ENCODE results near the gene NXPE3.
"Not testable (repeated sequence)": the region's sequence is repeated elsewhere in the genome, so short reads cannot be mapped to it uniquely, and the experiment has no call there.

Gene NXPE3

GRCh38 chr3:101864926-101865325, 85.9 kb downstream of the NXPE3 start:
- in situ Hi-C loops (cut with MboI; ENCODE audit: low pct_unique_long_range_greater_than_20kb, low sequenced_read_pairs); DNase-seq: not testable (repeated sequence)

GRCh38 chr3:101865751-101866509, 86.9 kb downstream of the NXPE3 start:
- in situ Hi-C loops (cut with MboI; ENCODE audit: low pct_unique_long_range_greater_than_20kb, low sequenced_read_pairs) = no loop called here

GRCh38 chr3:101867511-101867910, 88.5 kb downstream of the NXPE3 start:
- in situ Hi-C loops (cut with MboI; ENCODE audit: low pct_unique_long_range_greater_than_20kb, low sequenced_read_pairs) = no loop called here
- no peak for DNase-seq

More at GRCh38 chr3:101865751-101866509, 86.9 kb downstream of the NXPE3 start:
- no peak for DNase-seq

GRCh38 chr3:101867996-101868395, 89.0 kb downstream of the NXPE3 start:
- no peak for DNase-seq
- in situ Hi-C loops (cut with MboI; ENCODE audit: low pct_unique_long_range_greater_than_20kb, low sequenced_read_pairs) = no loop called here

GRCh38 chr3:101868534-101869464, 89.8 kb downstream of the NXPE3 start:
- in situ Hi-C loops (cut with MboI; ENCODE audit: low pct_unique_long_range_greater_than_20kb, low sequenced_read_pairs) = no loop called here
- DNase-seq = no peak

- in situ Hi-C loops (cut with MboI; ENCODE audit: low pct_unique_long_range_greater_than_20kb, low sequenced_read_pairs) = no loop called here
- DNase-seq = no peak
Measured at GRCh38 chr3:101870138-101870537, 91.1 kb downstream of the NXPE3 start.

GRCh38 chr3:101873619-101874018, 94.6 kb downstream of the NXPE3 start:
- in situ Hi-C loops (cut with MboI; ENCODE audit: low pct_unique_long_range_greater_than_20kb, low sequenced_read_pairs) = no loop called here
- no peak for DNase-seq

- in situ Hi-C loops (cut with MboI; ENCODE audit: low pct_unique_long_range_greater_than_20kb, low sequenced_read_pairs) = no loop called here
Measured at GRCh38 chr3:101876142-101876541, 97.1 kb downstream of the NXPE3 start.

More at GRCh38 chr3:101876142-101876541, 97.1 kb downstream of the NXPE3 start:
- no peak for DNase-seq

Measured in KBM-7 (cell line).